Activated T-cell treated with anti-CD3 and anti-CD28 coated beads for 48 hours (primary cell): Measurements from ENCODE around the gene MRRF.
"Not testable (repeated sequence)": the region's sequence is repeated elsewhere in the genome, so short reads cannot be mapped to it uniquely, and the experiment has no call there.

Experiments used
- DNase-seq: peaks from one replicate; pipeline ENCODE4 v3.0.0-alpha.2; 2020; ENCODE audit warnings: low read depth

The MRRF gene

GRCh38 chr9:122360891-122361290 lies 96.2 kb downstream of the MRRF start:
- no peak for DNase-seq

DNA sequence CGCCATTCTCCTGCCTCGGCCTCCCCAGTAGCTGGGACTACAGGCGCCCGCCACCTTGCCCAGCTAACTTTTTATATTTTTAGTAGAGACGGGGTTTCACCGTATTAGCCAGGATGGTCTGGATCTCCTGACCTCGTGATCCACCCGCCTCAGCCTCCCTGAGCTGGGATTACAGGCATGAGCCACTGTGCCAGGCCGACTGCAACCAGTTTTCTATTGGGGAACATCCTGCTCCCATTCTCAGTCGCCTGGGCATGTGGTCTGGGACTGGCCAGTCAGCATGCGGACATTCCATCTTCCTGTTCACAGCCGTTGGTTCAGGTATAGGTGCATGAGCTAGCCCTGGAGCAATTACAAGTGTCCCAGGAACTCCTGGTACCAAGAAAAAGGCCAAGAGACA lies 98.4 kb downstream of the MRRF start:
- not testable (repeated sequence) for DNase-seq

GRCh38 chr9:122364117-122364782 lies 99.6 kb downstream of the MRRF start:
- no peak for DNase-seq

DNA sequence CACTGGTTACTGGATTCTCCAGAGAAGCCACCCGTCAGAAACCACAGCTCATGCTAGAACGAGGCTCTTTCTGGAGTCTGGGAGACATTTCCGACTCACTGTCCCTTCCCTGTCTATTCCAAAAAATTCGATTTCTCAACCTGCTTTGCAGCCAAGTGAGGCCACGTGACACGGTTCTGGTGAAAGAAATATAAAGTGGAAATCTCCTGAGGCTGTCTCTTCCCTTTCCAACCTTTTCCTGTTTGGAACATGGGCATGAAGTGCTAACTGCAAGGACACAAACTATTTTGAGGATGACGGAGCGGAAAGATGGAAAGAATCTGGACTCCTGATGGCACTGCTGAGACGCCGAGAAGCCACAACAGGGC lies 100.1 kb downstream of the MRRF start:
- DNase-seq = no peak

DNA sequence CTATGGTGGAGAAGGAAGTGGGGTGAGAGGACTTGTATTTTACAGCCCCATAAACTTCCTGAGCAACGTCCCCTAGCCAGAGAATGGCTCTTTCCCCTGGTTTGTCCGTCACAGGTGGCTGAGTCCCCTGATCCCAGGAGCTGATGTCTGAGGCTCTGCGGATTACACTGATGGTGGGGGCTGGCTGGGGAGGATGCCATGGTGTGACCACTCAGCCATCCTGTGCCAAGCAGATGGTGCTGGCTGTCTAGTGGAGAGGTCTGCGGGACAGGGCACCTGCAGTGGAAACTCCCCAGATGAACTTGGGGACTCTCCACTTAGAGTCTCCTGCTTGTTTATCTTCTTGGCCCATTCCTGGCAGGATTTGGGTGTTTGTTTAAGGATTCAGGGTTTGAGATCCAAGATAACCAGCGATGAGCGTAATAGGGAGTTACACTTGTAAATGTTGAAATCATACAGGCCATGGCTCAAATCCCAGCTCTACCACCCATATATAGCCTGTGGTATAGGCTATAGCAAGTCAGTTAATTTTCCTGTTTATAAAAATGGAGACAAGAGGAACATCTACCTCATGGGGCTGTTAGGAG lies 101.5 kb downstream of the MRRF start:
- no peak for DNase-seq

DNA sequence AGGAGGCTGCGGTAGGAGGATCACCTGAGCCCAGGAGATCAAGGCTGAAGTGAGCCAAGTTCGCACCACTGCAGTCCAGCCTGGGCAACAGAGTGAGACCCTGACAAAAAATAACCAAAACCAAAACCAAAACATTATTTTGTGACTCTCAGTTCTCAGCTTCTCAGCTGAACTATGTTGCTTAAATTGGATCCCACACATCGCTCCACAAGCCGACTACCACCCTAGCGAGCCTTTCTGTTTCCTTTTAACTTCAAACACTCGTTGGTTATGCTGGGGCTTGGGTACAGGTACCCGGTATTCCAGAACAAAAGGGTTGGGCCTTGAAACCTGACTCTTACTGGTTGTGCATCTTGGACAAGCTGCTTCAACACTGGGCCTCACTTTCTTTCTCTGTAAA lies 102.4 kb downstream of the MRRF start:
- no peak for DNase-seq

GRCh38 chr9:122367774-122368460 lies 103.2 kb downstream of the MRRF start:
- DNase-seq = no peak

DNA sequence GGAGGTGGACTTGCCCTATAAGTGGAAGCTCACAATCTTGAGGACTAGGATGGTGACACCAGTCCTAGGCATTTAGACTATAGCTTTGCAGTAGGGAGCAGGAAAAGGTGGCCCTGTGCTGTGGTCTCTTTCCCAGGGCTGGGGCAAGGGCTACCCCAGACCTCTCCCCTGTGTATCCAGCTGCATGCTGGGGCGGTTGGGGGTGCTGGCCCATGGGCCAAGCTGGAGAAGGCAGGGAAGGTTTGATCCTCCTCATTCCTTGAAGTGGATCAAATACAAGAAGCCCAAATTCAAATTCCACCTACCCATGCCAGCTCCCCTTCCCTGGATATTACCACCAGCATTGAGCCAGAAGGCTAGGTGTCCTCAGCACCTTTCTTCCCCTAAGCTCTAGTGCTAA lies 104.0 kb downstream of the MRRF start:
- DNase-seq = no peak

GRCh38 chr9:122370303-122370702 lies 105.6 kb downstream of the MRRF start:
- no peak for DNase-seq

GRCh38 chr9:122370869-122371755 lies 106.4 kb downstream of the MRRF start, which contains the start of gene PTGS1:
Gene PTGS1 (plus strand): TSS chr9:122371024. CDS start chr9:122371085, 61 bp downstream.
- DNase-seq = no peak

DNA sequence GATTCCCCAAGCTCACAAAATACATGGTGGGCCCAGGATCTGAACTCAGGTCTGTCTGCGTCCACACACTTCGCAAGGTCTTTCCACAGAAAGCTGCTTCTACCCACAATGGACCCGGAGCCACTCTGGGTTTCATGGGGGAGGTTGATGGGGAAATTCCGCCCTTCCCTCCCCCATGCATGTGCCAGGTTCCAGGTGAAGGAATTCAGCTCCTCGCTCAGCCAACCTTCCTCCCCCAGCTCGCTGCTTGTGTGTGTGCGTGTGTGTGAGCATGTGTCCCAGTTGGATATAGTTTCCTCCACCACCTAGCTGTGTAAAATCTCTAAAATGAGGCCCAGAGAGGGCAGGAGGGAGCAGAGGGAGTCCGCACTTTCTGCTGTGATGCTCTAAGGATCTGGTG lies 107.2 kb downstream of the MRRF start:
- DNase-seq = no peak

- DNase-seq = no peak
Observed at GRCh38 chr9:122372856-122373845, 108.5 kb downstream of the MRRF start.

DNA sequence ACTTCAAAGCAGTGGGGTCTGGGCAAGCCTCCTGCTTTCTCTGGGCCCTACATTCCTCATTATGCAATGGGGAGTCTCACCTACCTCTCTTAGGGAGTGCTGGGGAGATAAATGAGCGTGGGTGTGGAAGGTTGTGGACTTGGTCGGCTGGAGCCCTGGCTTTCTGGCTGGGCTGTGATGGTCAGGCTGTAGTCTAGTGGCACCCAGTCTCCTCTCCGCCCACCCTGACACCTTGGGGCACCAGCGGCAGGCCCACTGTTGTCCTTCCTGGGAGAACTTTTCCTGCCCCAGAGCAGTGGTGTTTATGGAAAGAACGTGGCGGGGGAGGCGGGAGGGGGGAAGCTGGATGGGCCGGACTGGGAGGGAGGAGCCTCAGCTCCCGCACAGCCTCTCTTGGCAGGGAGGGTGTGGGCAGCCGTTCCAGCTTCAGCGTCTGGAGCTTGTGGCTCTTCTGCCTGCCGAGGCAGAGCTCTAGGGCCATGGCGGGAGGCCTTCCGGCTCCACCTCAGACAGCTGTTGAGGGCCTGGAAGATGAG lies 110.3 kb downstream of the MRRF start:
- no peak for DNase-seq

- no peak for DNase-seq
Observed at GRCh38 chr9:122376796-122377195, 112.1 kb downstream of the MRRF start.

- no peak for DNase-seq
Observed at GRCh38 chr9:122377241-122378164, 112.8 kb downstream of the MRRF start.

DNA sequence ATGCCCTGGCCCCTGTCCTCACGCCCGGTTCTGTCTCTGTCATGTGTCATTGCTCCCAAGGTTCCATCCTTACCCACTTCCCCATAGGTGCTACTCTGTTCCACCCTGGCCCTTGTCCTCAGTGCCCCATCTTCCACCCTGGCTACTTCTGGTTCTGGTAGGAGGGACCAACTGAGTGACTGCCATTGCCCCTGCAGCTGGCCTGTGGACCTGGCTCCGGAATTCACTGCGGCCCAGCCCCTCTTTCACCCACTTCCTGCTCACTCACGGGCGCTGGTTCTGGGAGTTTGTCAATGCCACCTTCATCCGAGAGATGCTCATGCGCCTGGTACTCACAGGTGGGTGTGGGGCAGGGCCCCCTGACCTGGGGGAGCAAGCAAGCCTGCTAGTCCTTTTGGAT lies 113.6 kb downstream of the MRRF start:
- no peak for DNase-seq

- DNase-seq = peak; percentile 15
Observed at GRCh38 chr9:122379340-122379739, 114.7 kb downstream of the MRRF start.

GRCh38 chr9:122380293-122380692 lies 115.6 kb downstream of the MRRF start:
- DNase-seq = no peak
